Cardiac muscle cell (in vitro differentiated cells and primary cell): ENCODE measurements around the gene TCERG1L. TPM values are rescaled to one million over a fixed set of nuclear protein-coding genes. Genes with fewer than 3 reads are reported as not detected.

Experiments
- DNase-seq, 2 donors: peaks; one replicate each; pipeline versions ENCODE4 v3.0.0 to v3.0.0-alpha.2; 2010 to 2017; ENCODE audit warnings: low read depth in 1 of 2, low spot score in 1 of 2
- H3K27ac ChIP-seq: fragments of 200-600 bp; sonication (generic); 2 replicates; pipeline ENCODE4 v1.5.1; 2016
- H3K27me3 ChIP-seq: fragments of 200-600 bp; sonication (generic); 2 replicates; pipeline ENCODE4 v1.6.0; 2016; ENCODE audit warnings: control low read depth
- H3K36me3 ChIP-seq: fragments of 200-600 bp; sonication (generic); 2 replicates; pipeline ENCODE4 v1.5.1; 2016; ENCODE audit warnings: control low read depth
- H3K4me1 ChIP-seq: fragments of 200-600 bp; sonication (generic); 2 replicates; pipeline ENCODE4 v1.8.1; 2017; ENCODE audit warnings: low read depth, mild to moderate bottlenecking, mixed run types
- H3K4me3 ChIP-seq: fragments of 200-600 bp; sonication (generic); 2 replicates; pipeline ENCODE4 v1.5.1; 2016; ENCODE audit warnings: mild to moderate bottlenecking
- H3K9me3 ChIP-seq: fragments of 200-600 bp; sonication (generic); 2 replicates; pipeline ENCODE4 v1.5.1; 2017; ENCODE audit warnings: low read depth, mild to moderate bottlenecking, control low read depth
- CTCF ChIP-seq: IDR thresholded peaks from 2 replicates; pipeline ENCODE4 v1.5.1; 2012; ENCODE audit warnings: low read depth, mild to moderate bottlenecking, low read length
- polyA plus RNA-seq: library from polyadenylated mRNA; unstranded; fragments of >200 nt; fragmentation: Nextera tagmentation; extraction: Ambion mirVana; gene quantifications from 2 replicates; pipeline ENCODE4 v1.2.1, GENCODE V29; 2016
- total RNA-seq: library from RNA; depleted of rRNA; stranded (reverse); fragments of >200 nt; gene quantifications from 2 replicates; pipeline ENCODE4 v1.2.3, GENCODE V29; 2016

Gene TCERG1L
- total and polyA plus RNA-seq, 2 experiments from 2014 or later, result 0.12 to 1.9 TPM

- no peaks in the 10 kb centered on the region for H3K27me3 ChIP-seq
- TF ChIP-seq CTCF, result no peak
- no peak for DNase-seq
- no peaks in the 10 kb centered on the region for H3K4me1 ChIP-seq
- H3K27ac ChIP-seq, result no peak overlapping the region
- no peak overlapping the region for H3K4me3 ChIP-seq
- H3K9me3 ChIP-seq, result no peaks in the 10 kb centered on the region
- no peaks in the 10 kb centered on the region for H3K36me3 ChIP-seq
Measured at GRCh38 chr10:131169146-131169545, 142.4 kb downstream of the TCERG1L start.

- no peaks in the 10 kb centered on the region for H3K36me3 ChIP-seq
- no peaks in the 10 kb centered on the region for H3K9me3 ChIP-seq
- H3K4me3 ChIP-seq, result no peak overlapping the region
- no peak for TF ChIP-seq CTCF
- DNase-seq, result no peak
- H3K4me1 ChIP-seq, result no peaks in the 10 kb centered on the region
- H3K27ac ChIP-seq, result no peak overlapping the region
- no peaks in the 10 kb centered on the region for H3K27me3 ChIP-seq
Measured at GRCh38 chr10:131168238-131168875, 143.2 kb downstream of the TCERG1L start.

- no peak for DNase-seq
- Histone ChIP-seq H3K9me3 (no peaks in the 10 kb centered on the region), H3K27me3 (no peaks in the 10 kb centered on the region), H3K36me3 (no peaks in the 10 kb centered on the region), H3K4me1 (peaks cover 8% of the 10 kb centered on the region), H3K27ac (no peak overlapping the region), H3K4me3 (no peak overlapping the region)
- no peak for TF ChIP-seq CTCF
Measured at GRCh38 chr10:131167036-131167860, 144.3 kb downstream of the TCERG1L start.

GRCh38 chr10:131166486-131166885, 145.0 kb downstream of the TCERG1L start:
- H3K27me3 ChIP-seq, result no peaks in the 10 kb centered on the region
- no peak for TF ChIP-seq CTCF
- no peak for DNase-seq
- peaks cover 10% of the 10 kb centered on the region for H3K4me1 ChIP-seq
- no peaks in the 10 kb centered on the region for H3K9me3 ChIP-seq
- H3K36me3 ChIP-seq, result no peaks in the 10 kb centered on the region
- H3K4me3 ChIP-seq, result no peak overlapping the region
- H3K27ac ChIP-seq, result no peak overlapping the region

GRCh38 chr10:131165092-131165491, 146.4 kb downstream of the TCERG1L start:
- TF ChIP-seq CTCF, result no peak
- Histone ChIP-seq H3K4me3 (no peak overlapping the region), H3K36me3 (no peaks in the 10 kb centered on the region), H3K27me3 (no peaks in the 10 kb centered on the region), H3K9me3 (no peaks in the 10 kb centered on the region), H3K27ac (no peak overlapping the region), H3K4me1 (peaks cover 10% of the 10 kb centered on the region)
- no peak for DNase-seq
